H7 (cell line): ENCODE data around the gene LTC4S. TPM values are rescaled to one million over a fixed set of nuclear protein-coding genes. Genes with fewer than 3 reads are reported as not detected.

Experiments used
- DNase-seq: peaks from one replicate; pipeline ENCODE4 v3.0.0; 2012
- H3K27me3 ChIP-seq: 2 replicates; pipeline ENCODE4 v1.6.0; 2011; ENCODE audit warnings: mild to moderate bottlenecking, low read length; ENCODE audit not compliant: control insufficient read depth, insufficient read depth
- H3K36me3 ChIP-seq: replicated peaks from 2 replicates; pipeline ENCODE4 v1.5.1; 2011; ENCODE audit warnings: low read length; ENCODE audit not compliant: control insufficient read depth, insufficient read depth
- H3K4me3 ChIP-seq: 2 replicates; pipeline ENCODE4 v1.5.1; 2011; ENCODE audit warnings: low read depth, mild to moderate bottlenecking, control low read depth, low read length, moderate library complexity; ENCODE audit not compliant: insufficient read depth
- total RNA-seq: library from RNA; depleted of rRNA; stranded (reverse); fragments of >200 nt; shearing (Covaris generic); gene quantifications from 2 replicates; pipeline ENCODE4 v1.2.3, GENCODE V29; 2014

Gene LTC4S
- total RNA-seq, 1 experiment from 2014 or later = 5.1 TPM

GRCh38 chr5:179803651-179804554, 10.1 kb downstream of the LTC4S start:
- Histone ChIP-seq H3K36me3 (peaks cover 7% of the 10 kb centered on the region), H3K27me3 (no peaks in the 10 kb centered on the region), H3K4me3 (no peak overlapping the region)
- DNase-seq = peak; percentile 76

- Histone ChIP-seq H3K27me3 (no peaks in the 10 kb centered on the region), H3K4me3 (no peak overlapping the region), H3K36me3 (peaks cover 2% of the 10 kb centered on the region)
- no peak for DNase-seq
Measured at GRCh38 chr5:179804555-179804947, 10.8 kb downstream of the LTC4S start.

- no peak for DNase-seq
- Histone ChIP-seq H3K4me3 (peak overlapping the region; percentile 85), H3K36me3 (no peaks in the 10 kb centered on the region; the same call in 1 of the 2 replicates), H3K27me3 (no peaks in the 10 kb centered on the region)
Measured at GRCh38 chr5:179805070-179805528, 11.3 kb downstream of the LTC4S start.

DNA sequence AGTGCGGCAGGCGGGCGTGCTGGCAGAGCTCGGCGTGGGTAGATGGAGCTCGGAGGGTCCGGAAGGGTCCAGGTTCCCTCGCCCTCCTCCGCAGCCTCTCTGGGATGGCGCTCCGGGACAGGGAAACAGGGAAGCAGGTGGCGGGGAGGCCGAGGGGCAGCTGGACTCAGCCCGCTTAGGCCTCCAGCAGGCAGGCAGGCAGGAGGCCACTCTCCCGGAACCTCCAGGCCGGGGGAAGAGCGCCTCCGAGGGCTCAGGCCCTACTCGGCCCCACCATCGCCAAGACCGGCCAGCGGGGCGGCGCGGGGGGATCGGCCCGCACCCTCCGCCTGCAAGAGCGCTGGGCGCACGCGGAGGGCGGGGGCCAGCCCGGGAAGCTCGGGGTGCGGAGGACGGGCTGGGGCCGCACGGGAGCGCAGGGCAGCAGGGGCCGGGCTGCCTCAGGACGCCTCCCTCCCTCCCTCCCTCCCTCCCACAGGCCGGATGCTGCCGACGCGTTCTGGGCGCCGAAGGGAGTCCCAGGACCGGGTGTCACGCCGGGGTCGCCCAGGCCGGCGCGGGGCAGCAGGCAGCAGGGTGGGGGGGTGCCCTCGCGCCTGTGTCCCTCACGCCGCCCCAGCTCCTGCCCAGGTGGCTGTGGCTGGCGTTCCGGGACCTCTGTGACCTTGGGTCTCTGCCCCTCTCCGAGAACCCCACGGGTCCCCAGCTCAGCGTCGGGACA, 11.9 kb downstream of the LTC4S start:
- Histone ChIP-seq H3K27me3 (no peaks in the 10 kb centered on the region), H3K36me3 (no peaks in the 10 kb centered on the region; the same call in 1 of the 2 replicates), H3K4me3 (peak overlapping the region; percentile 85)
- peak; percentile 88 for DNase-seq

DNA sequence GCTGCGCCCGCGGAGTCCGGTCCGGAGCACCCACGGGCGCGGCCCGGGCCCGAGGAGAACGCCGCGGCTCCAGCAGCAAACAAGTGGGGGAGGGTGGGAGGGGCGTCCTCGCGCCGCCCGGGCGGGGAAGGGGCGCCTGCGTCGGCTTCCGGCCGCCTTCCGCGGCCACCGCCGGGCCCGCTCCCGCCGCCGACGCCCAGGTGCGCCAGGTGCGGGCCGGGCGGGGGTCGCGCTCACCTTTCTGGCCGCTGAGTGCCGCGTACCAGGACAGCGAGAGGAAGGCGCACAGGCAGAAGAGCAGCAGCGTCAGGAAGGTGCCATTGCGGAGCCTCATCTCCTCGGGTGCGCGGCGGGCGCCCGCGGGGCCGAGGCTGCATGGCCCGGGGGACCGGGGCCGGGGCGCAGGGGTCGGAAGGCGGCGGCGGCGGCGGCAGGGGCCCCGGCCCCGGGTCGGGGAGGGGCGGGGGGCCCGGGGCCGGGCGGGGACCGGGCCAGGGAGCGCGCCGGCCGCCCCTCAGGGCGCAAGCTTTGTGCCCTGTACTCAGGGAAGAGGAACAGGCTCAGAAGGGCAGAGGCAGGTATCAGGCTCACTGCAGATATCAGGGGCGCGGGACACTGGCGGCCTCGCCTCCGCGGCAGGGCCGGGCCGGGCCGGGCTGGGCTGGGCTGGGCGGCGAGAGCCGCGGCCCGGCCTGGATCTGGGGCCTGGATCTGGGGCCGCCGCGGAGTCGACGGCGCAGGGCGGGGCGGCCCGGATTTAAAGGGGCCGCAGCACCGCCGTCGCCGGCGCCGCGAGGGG, 12.7 kb downstream of the LTC4S start, which contains the start of gene MGAT4B:
TSS of gene MGAT4B (minus strand) at position 617 of the 799 bp plus-strand sequence. CDS start at position 334, 283 bp downstream.
- Histone ChIP-seq H3K4me3 (peak within 1 kb of the TSS; percentile 85), H3K27me3 (no peaks in the 10 kb centered on the region), H3K36me3 (no peaks in the 10 kb centered on the region)
- DNase-seq = peak; percentile 98

DNA sequence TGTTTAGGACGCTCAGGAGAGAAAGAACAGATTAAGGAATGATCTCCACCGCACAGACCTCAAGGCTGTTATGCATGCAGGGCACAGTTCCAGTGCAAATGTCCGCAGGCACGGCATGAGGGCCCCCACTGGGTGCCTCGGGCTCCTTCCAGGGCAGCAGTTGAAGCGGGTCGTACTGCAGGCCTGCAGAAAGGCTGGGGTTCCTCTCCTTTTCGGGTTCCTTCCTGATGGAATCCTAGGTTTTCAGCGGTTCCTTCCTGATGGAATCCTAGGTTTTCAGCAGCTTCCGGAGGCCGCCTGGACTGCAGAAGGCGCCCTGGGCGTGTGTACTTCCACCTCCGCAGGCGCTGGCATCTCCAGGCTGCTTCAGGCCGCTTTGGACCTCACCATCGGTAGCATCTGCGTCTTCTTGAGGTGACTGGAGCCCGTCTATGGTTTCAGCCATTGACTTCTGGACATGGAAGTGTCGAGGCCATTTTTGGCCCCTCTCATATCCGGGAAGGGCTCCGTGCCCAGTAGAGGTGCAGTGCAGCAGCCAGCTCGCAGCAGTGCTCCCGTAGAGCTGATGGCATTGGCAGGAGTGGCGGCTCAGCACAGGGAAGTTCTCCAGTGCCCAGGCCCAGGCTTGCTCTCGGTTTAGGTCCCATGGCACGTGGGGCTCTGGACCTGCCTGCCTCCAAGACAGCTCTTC, 18.5 kb downstream of the LTC4S start:
- no peaks in the 10 kb centered on the region; the same call in 1 of the 2 replicates for H3K27me3 ChIP-seq
- DNase-seq = no peak
- peaks cover 6% of the 10 kb centered on the region for H3K36me3 ChIP-seq
- H3K4me3 ChIP-seq = no peak overlapping the region

GRCh38 chr5:179812997-179813607, 19.3 kb downstream of the LTC4S start:
- H3K27me3 ChIP-seq = no peaks in the 10 kb centered on the region; the same call in 1 of the 2 replicates
- H3K4me3 ChIP-seq = no peak overlapping the region
- DNase-seq = no peak
- H3K36me3 ChIP-seq = peaks cover 6% of the 10 kb centered on the region

- H3K36me3 ChIP-seq = peaks cover 6% of the 10 kb centered on the region
- no peaks in the 10 kb centered on the region; the same call in 1 of the 2 replicates for H3K27me3 ChIP-seq
- no peak overlapping the region for H3K4me3 ChIP-seq
- no peak for DNase-seq
Measured at GRCh38 chr5:179814090-179814489, 20.3 kb downstream of the LTC4S start.

DNA sequence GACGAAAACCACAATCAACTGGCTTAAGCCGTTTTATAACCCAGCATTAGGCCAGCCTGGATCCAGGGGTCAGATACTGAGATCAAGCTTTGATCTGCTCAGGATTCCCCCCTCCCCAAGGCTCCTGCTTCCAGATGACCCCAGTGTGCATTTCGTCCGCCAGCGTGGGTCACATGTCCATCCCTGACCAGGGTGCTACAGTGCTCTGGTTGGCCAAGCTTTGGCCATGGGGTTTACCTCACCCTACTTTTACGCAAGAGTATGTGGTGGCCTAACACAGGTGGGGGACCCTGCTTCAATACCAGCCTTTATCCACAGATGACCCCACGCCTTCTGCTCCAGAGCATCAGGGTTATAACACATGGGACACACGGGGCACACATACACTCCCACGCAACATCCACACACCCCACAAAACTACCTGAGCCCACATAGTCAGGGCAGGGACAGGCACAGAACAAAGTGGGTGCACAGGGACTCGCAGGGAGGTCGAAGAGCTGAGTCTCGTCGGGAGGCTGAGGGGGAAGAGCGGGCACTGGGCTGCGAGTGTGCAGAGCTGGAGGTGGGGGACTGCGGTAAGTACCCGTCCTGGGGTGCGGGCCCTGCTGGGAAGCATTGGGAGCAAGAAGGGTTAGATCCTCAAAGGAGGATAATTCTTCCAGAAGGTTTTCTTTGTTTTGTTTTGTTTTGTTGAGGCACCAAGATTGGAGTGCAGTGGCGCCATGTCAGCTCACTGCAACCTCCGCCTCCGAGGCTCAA, 21.9 kb downstream of the LTC4S start:
- H3K36me3 ChIP-seq = peaks cover 6% of the 10 kb centered on the region
- H3K4me3 ChIP-seq = no peak overlapping the region
- DNase-seq = no peak
- H3K27me3 ChIP-seq = no peaks in the 10 kb centered on the region; the same call in 1 of the 2 replicates

GRCh38 chr5:179816401-179816795, 22.6 kb downstream of the LTC4S start:
- DNase-seq = peak; percentile 78
- peak overlapping the region; percentile 49 for H3K4me3 ChIP-seq
- H3K36me3 ChIP-seq = peaks cover 6% of the 10 kb centered on the region
- no peaks in the 10 kb centered on the region; the same call in 1 of the 2 replicates for H3K27me3 ChIP-seq

GRCh38 chr5:179816796-179817469, 23.1 kb downstream of the LTC4S start:
- peak; percentile 86 for DNase-seq
- H3K36me3 ChIP-seq = peaks cover 6% of the 10 kb centered on the region
- no peaks in the 10 kb centered on the region; the same call in 1 of the 2 replicates for H3K27me3 ChIP-seq
- peak overlapping the region; percentile 49 for H3K4me3 ChIP-seq

DNA sequence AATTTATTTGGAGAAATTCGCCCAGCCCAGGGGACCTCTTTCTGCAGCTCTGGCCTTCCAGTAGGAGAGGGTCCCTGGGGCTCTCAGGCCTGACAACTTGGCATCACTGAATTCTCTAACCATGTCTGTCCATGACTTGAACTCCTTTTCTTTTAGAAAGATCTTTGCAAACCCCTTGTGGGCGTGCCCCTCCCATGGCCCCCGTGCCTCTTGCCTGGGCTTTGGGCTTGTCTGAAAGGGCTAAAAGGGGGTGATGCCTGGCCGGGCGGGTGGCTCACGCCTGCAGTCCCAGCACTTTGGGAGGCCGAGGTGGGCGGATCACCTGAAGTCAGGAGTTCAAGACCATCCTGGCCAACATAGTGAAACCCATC, 23.7 kb downstream of the LTC4S start:
- peaks cover 5% of the 10 kb centered on the region for H3K36me3 ChIP-seq
- no peak for DNase-seq
- H3K27me3 ChIP-seq = no peaks in the 10 kb centered on the region; the same call in 1 of the 2 replicates
- peak overlapping the region; percentile 49 for H3K4me3 ChIP-seq
